Nephron (organoid): ENCODE results near the gene TUBGCP4.
A peak's percentile ranks its signal among the peaks of the same experiment; 100 is the strongest.

Source experiments
- H3K27ac Mint-ChIP-seq, 3 experiments: 2 replicates each; pipeline ENCODE4 v1.8.0; 2020; ENCODE audit warnings: mixed read lengths in 3 of 3, mild to moderate bottlenecking in 2 of 3, moderate library complexity in 1 of 3
- H3K27me3 Mint-ChIP-seq: 2 replicates; pipeline ENCODE4 v1.8.0; 2021; ENCODE audit warnings: low read depth, mild to moderate bottlenecking, moderate library complexity, mixed read lengths
- H3K36me3 Mint-ChIP-seq: 2 replicates; pipeline ENCODE4 v1.8.0; 2020; ENCODE audit warnings: low read depth, mixed read lengths
- H3K4me1 Mint-ChIP-seq: 2 replicates; pipeline ENCODE4 v1.8.0; 2020; ENCODE audit warnings: mixed read lengths
- H3K4me3 Mint-ChIP-seq, 3 experiments: 2 replicates each; pipeline ENCODE4 v1.8.0; 2020; ENCODE audit warnings: mild to moderate bottlenecking in 3 of 3, mixed read lengths in 3 of 3, moderate library complexity in 2 of 3
- H3K9me3 Mint-ChIP-seq: 2 replicates; pipeline ENCODE4 v1.8.0; 2020; ENCODE audit warnings: mixed read lengths
- TF ChIP-seq, protein P1 (sequence below), 3 experiments: fragments of 200-600 bp; sonication (generic); IDR thresholded peaks; one replicate each; pipeline ENCODE4 v1.5.0; 2021; ENCODE audit warnings: antibody characterized with exemption in 3 of 3; ENCODE audit not compliant: unreplicated experiment in 3 of 3

The TUBGCP4 gene

GRCh38 chr15:43370310-43370974, 459 bp upstream of the TUBGCP4 start:
- Mint-ChIP-seq H3K27ac (peak overlapping the region; percentile 82 to 94 (median 86)), H3K9me3 (peaks cover 22% of the 10 kb centered on the region), H3K27me3 (no peaks in the 10 kb centered on the region), H3K4me1 (peaks cover 28% of the 10 kb centered on the region), H3K36me3 (peaks cover 49% of the 10 kb centered on the region), H3K4me3 (peak overlapping the region; percentile 93 to 98 (median 95))
- TF ChIP-seq, protein P1, sequence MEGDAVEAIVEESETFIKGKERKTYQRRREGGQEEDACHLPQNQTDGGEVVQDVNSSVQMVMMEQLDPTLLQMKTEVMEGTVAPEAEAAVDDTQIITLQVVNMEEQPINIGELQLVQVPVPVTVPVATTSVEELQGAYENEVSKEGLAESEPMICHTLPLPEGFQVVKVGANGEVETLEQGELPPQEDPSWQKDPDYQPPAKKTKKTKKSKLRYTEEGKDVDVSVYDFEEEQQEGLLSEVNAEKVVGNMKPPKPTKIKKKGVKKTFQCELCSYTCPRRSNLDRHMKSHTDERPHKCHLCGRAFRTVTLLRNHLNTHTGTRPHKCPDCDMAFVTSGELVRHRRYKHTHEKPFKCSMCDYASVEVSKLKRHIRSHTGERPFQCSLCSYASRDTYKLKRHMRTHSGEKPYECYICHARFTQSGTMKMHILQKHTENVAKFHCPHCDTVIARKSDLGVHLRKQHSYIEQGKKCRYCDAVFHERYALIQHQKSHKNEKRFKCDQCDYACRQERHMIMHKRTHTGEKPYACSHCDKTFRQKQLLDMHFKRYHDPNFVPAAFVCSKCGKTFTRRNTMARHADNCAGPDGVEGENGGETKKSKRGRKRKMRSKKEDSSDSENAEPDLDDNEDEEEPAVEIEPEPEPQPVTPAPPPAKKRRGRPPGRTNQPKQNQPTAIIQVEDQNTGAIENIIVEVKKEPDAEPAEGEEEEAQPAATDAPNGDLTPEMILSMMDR (IDR thresholded peaks at IDR 0.05; ENCODE audit: unreplicated experiment in 3 of 3): no peak

DNA sequence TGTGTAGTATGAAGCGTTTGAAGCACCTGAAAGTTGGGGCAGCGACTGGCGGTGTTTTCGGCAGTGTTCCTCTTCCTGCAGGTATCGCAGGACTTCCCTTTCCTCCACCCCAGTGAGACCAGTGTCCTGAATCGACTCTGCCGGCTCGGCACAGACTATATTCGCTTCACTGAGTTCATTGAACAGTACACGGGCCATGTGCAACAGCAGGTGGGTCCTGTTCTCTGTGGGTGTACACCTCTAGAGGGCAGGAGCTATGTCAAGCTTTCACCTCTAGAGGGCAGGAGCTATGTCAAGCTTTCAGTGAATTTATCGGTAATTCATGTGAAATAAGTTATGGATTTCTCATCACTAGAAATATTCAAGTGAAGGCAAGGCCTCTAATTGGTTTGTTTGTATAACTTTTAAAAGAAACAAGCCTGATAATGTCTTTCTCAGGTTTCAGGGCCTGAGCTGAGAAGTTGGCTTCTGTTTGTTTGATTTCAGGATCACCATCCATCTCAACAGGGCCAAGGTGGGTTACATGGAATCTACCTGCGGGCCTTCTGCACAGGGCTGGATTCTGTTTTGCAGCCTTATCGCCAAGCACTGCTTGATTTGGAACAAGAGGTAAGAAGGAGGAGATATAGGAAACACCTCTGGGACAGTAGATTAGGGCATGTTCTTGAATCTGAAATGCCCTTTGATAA, 5.3 kb downstream of the TUBGCP4 start:
- no peaks in the 10 kb centered on the region for H3K9me3 Mint-ChIP-seq
- H3K36me3 Mint-ChIP-seq: peaks cover 33% of the 10 kb centered on the region
- TF ChIP-seq, protein P1 (IDR thresholded peaks at IDR 0.05; ENCODE audit: unreplicated experiment in 3 of 3): peak; percentile 52 to 64 (median 54)
- peak overlapping the region in 1 of 3 experiments; percentile 32 for H3K4me3 Mint-ChIP-seq
- H3K4me1 Mint-ChIP-seq: peaks cover 9% of the 10 kb centered on the region
- no peak overlapping the region for H3K27ac Mint-ChIP-seq
- no peaks in the 10 kb centered on the region for H3K27me3 Mint-ChIP-seq

GRCh38 chr15:43378601-43379000, 7.7 kb downstream of the TUBGCP4 start:
- Mint-ChIP-seq H3K27ac (no peak overlapping the region), H3K27me3 (no peaks in the 10 kb centered on the region), H3K4me1 (peaks cover 4% of the 10 kb centered on the region), H3K36me3 (peaks cover 47% of the 10 kb centered on the region), H3K4me3 (no peak overlapping the region), H3K9me3 (no peaks in the 10 kb centered on the region)
- TF ChIP-seq, protein P1 (IDR thresholded peaks at IDR 0.05; ENCODE audit: unreplicated experiment in 3 of 3): no peak

DNA sequence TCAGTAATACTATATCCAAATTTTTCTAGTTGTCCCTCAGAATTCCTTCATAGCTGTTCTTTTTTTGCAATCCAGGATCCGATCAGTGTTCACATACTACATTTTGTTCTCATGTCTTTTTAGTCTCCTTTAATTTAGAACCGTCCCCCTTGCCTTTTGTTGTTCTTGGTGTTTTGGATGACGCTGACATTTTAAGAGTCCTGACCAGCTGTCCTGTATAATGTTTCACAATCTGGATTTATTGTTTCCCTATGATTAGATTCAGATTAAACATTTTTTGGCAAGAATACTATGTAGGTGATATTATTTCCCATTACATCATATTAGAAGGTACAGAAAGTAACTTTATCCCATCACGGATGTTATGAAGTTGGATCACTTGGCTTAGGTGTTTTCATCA, 11.4 kb downstream of the TUBGCP4 start:
- Mint-ChIP-seq H3K4me1 (peaks cover 4% of the 10 kb centered on the region), H3K36me3 (peaks cover 69% of the 10 kb centered on the region), H3K27ac (no peak overlapping the region), H3K4me3 (no peak overlapping the region), H3K9me3 (no peaks in the 10 kb centered on the region), H3K27me3 (no peaks in the 10 kb centered on the region)
- TF ChIP-seq, protein P1 (IDR thresholded peaks at IDR 0.05; ENCODE audit: unreplicated experiment in 3 of 3): no peak

- Mint-ChIP-seq H3K4me3 (no peak overlapping the region), H3K27ac (no peak overlapping the region), H3K9me3 (no peaks in the 10 kb centered on the region), H3K27me3 (no peaks in the 10 kb centered on the region), H3K4me1 (peaks cover 4% of the 10 kb centered on the region), H3K36me3 (peaks cover 61% of the 10 kb centered on the region)
- TF ChIP-seq, protein P1 (IDR thresholded peaks at IDR 0.05; ENCODE audit: unreplicated experiment in 3 of 3): no peak
Measured at GRCh38 chr15:43383070-43383469, 12.2 kb downstream of the TUBGCP4 start.
